Measurements from ENCODE around the gene CARMIL3. TPM values are rescaled to one million over a fixed set of nuclear protein-coding genes. Genes with fewer than 3 reads are reported as not detected.
"Not testable (repeated sequence)": the region's sequence is repeated elsewhere in the genome, so short reads cannot be mapped to it uniquely, and the experiment has no call there.

CARMIL3 gene, protein sequence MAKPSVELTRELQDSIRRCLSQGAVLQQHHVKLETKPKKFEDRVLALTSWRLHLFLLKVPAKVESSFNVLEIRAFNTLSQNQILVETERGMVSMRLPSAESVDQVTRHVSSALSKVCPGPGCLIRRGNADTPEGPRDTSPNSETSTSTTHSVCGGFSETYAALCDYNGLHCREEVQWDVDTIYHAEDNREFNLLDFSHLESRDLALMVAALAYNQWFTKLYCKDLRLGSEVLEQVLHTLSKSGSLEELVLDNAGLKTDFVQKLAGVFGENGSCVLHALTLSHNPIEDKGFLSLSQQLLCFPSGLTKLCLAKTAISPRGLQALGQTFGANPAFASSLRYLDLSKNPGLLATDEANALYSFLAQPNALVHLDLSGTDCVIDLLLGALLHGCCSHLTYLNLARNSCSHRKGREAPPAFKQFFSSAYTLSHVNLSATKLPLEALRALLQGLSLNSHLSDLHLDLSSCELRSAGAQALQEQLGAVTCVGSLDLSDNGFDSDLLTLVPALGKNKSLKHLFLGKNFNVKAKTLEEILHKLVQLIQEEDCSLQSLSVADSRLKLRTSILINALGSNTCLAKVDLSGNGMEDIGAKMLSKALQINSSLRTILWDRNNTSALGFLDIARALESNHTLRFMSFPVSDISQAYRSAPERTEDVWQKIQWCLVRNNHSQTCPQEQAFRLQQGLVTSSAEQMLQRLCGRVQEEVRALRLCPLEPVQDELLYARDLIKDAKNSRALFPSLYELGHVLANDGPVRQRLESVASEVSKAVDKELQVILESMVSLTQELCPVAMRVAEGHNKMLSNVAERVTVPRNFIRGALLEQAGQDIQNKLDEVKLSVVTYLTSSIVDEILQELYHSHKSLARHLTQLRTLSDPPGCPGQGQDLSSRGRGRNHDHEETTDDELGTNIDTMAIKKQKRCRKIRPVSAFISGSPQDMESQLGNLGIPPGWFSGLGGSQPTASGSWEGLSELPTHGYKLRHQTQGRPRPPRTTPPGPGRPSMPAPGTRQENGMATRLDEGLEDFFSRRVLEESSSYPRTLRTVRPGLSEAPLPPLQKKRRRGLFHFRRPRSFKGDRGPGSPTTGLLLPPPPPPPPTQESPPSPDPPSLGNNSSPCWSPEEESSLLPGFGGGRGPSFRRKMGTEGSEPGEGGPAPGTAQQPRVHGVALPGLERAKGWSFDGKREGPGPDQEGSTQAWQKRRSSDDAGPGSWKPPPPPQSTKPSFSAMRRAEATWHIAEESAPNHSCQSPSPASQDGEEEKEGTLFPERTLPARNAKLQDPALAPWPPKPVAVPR (N-terminal part only)
- polyA plus RNA-seq (2013, experiment 1 of 2) = 0.04 TPM
- polyA plus RNA-seq (2013, experiment 2 of 2) = 0.01 TPM

DNA sequence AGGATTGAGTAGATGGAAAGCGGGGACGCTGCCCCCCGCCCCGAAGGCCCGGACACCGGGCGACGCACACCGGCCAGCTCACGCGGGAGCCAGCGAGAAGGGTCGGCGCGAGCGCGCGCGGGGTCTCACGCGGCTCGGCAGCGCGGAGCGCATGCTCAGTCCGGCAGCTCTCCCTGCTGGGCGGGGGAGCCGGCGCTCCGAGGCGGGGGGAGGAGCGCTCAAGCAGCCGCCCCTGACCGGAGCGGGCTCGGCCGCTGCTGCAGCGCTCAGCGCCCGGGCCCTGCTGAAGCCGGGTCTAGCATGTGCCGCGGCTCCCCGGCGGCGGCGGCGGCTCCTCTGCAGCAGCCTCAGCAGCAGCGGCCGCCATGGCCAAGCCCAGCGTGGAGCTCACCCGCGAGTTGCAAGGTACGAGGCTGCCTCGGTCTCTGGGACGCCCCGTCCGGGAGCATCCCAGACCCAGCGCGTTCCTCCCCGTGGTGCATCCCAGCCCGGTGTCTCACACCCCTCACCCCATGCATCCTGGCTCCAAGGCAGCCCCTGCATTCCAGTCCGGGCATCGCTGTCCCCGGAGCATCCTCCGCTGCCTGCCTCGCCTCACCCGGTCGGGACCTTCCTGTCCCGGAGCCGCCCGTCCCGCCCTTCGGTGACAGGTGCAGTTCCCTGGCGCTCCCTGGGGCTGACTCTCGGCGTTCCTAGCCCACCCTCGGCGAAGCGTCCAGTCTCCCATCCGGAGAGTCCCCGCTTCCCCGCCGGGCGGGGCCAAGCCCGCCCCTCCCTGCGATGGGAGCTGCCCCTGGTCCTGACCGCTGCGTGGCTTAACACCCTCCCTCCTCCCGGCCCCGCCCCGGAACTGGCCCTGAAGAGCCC, at the start of gene CARMIL3:
Gene CARMIL3 (plus strand): TSS at position 221 of the 867 bp plus-strand sequence. CDS start 145 bp downstream, at position 366.
- Histone ChIP-seq H3K9ac (ENCODE audit: low read length) (peak within 1 kb of the TSS; percentile 79), H2AK5ac (ENCODE audit: low read length, severe bottlenecking) (no peak within 1 kb of the TSS), H2BK120ac (ENCODE audit: low read depth, low read length) (no peak within 1 kb of the TSS), H3K4me2 (ENCODE audit: low read length, poor library complexity, severe bottlenecking) (peak within 1 kb of the TSS; percentile 97), H2BK12ac (ENCODE audit: low read length in 2 of 2) (peak within 1 kb of the TSS in 1 of 2 experiments; percentile 60), H3K14ac (ENCODE audit: low read length in 2 of 2) (peak within 1 kb of the TSS in 1 of 2 experiments; percentile 72), H3K18ac (ENCODE audit: low read depth in 1 of 2, low read length in 2 of 2) (peak within 1 kb of the TSS; percentile 41 to 61), H2AFZ (ENCODE audit: low read depth, low read length) (peak within 1 kb of the TSS; percentile 88), H3K27me3 (ENCODE audit: control insufficient read depth in 1 of 2, insufficient read depth in 1 of 2, low read length in 2 of 2) (peaks cover 51 to 79% of the 10 kb centered on the region in 2 experiments), H2BK5ac (ENCODE audit: low read depth, low read length, poor library complexity, severe bottlenecking) (no peak within 1 kb of the TSS), H2BK15ac (ENCODE audit: low read depth, poor library complexity, severe bottlenecking) (peak within 1 kb of the TSS; percentile 67), H3K4me3 (ENCODE audit: insufficient read depth in 1 of 2, low read depth in 1 of 2, low read length in 2 of 2) (peak within 1 kb of the TSS; percentile 61 to 83), H3K23ac (ENCODE audit: low read length in 2 of 2) (peak within 1 kb of the TSS in 1 of 2 experiments; percentile 91), H3K4me1 (ENCODE audit: control insufficient read depth, insufficient read depth, low read depth, low read length) (peaks cover 13% of the 10 kb centered on the region), H3K27ac (ENCODE audit: low read length, poor library complexity, severe bottlenecking) (no peak within 1 kb of the TSS), H4K91ac (ENCODE audit: low read length) (no peak within 1 kb of the TSS), H3K4ac (ENCODE audit: low read depth in 1 of 2, low read length in 2 of 2) (no peak within 1 kb of the TSS), H3K79me1 (replicated peaks; ENCODE audit: low read length, poor library complexity, severe bottlenecking) (no peaks in the 10 kb centered on the region), H3K36me3 (ENCODE audit: control insufficient read depth in 1 of 2, insufficient read depth in 2 of 2, low read depth in 1 of 2, low read length in 2 of 2) (no peaks in the 10 kb centered on the region), H4K8ac (ENCODE audit: low read length) (peak within 1 kb of the TSS; percentile 81), H3K9me3 (ENCODE audit: control insufficient read depth, low read length) (no peaks in the 10 kb centered on the region)
- DNase-seq = peak; percentile 49
- WGBS = 2% methylated on average over 68 of the region's 92 CpGs

DNA sequence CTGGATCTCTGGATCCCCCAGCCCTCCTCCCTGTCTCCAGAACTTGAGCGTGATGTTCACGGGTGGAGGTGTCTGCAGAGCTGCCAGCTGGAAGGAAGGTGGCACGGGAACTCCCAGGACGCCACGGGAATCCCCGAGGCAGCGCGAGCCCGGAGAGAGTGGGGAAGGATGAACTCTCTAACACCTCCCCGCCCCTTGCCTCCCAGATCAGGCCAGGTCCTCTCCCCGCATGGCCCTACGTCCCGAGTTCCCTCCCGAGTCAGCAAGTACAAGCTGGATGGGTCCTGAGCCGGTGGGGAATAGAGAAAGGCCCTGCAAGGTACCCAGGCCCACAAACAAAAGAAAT, 45.4 kb upstream of the CARMIL3 start:
- H3K9me3 ChIP-seq (ENCODE audit: control insufficient read depth, low read length); H4K91ac ChIP-seq (ENCODE audit: low read length); H3K4me1 ChIP-seq (ENCODE audit: control insufficient read depth, insufficient read depth, low read depth, low read length); H2BK5ac ChIP-seq (ENCODE audit: low read depth, low read length, poor library complexity, severe bottlenecking); H2BK12ac ChIP-seq (ENCODE audit: low read length in 2 of 2); H3K79me1 ChIP-seq (replicated peaks; ENCODE audit: low read length, poor library complexity, severe bottlenecking); H3K18ac ChIP-seq (ENCODE audit: low read depth in 1 of 2, low read length in 2 of 2); H3K27me3 ChIP-seq (ENCODE audit: control insufficient read depth in 1 of 2, insufficient read depth in 1 of 2, low read length in 2 of 2); H2BK120ac ChIP-seq (ENCODE audit: low read depth, low read length); H3K27ac ChIP-seq (ENCODE audit: low read length, poor library complexity, severe bottlenecking); H3K23ac ChIP-seq (ENCODE audit: low read length in 2 of 2); H3K36me3 ChIP-seq (ENCODE audit: control insufficient read depth in 1 of 2, insufficient read depth in 2 of 2, low read depth in 1 of 2, low read length in 2 of 2); H2AFZ ChIP-seq (ENCODE audit: low read depth, low read length); H3K14ac ChIP-seq (ENCODE audit: low read length in 2 of 2); H2BK15ac ChIP-seq (ENCODE audit: low read depth, poor library complexity, severe bottlenecking); H2AK5ac ChIP-seq (ENCODE audit: low read length, severe bottlenecking): not testable (repeated sequence)
- peak; percentile 6 for DNase-seq
- 24% methylated on average over 6 of the region's 15 CpGs for WGBS
- Histone ChIP-seq H4K8ac (ENCODE audit: low read length) (peak overlapping the region; percentile 54), H3K9ac (ENCODE audit: low read length) (peak overlapping the region; percentile 48), H3K4me2 (ENCODE audit: low read length, poor library complexity, severe bottlenecking) (peak overlapping the region; percentile 75), H3K4ac (ENCODE audit: low read depth in 1 of 2, low read length in 2 of 2) (peak overlapping the region in 1 of 2 experiments; percentile 69), H3K4me3 (ENCODE audit: insufficient read depth in 1 of 2, low read depth in 1 of 2, low read length in 2 of 2) (peak overlapping the region in 1 of 2 experiments; percentile 71)

DNA sequence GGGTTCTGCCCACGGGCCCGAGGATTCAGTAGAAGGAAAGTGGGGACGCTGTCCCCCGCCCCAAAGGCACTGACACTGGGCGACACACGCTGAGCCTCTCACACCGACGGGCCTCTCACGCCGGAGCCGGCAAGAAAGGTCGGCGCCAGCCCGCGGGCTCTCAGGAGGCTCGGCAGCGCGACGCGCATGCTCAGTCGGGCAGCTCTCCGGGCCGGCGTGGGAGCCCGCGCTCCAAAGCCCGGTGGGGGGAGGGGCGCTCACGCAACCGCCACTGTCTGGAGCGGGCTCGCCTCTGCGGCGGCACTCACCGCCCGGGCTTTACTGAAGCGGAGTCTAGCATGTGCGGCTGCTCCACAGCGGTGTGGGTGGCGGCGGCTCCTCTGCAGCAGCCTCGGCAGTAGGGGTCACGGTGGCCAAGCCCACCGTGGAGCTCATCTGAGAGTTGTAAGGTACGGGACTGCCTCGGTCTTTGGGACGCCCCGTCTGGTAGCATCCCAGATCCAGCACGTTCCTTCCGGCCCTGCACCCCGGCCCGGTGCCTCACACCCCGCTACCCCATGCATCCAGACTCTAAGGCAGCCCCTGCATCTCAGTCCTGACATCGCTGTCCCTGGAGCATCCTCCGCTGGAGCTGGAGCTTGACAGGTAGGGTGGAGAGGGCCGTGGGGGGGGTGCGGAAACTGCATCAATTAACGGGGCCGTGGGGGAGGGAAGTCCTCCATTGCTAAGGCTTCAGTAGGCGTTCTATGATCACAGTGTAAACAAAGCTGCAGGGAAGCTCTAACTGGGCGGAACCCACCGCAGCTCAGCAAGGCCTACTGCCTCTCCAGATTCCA, 44.8 kb upstream of the CARMIL3 start:
- not testable (repeated sequence) for H3K36me3 ChIP-seq (ENCODE audit: control insufficient read depth in 1 of 2, insufficient read depth in 2 of 2, low read depth in 1 of 2, low read length in 2 of 2); H2BK15ac ChIP-seq (ENCODE audit: low read depth, poor library complexity, severe bottlenecking); H2AK5ac ChIP-seq (ENCODE audit: low read length, severe bottlenecking); H3K9me3 ChIP-seq (ENCODE audit: control insufficient read depth, low read length); H2BK12ac ChIP-seq (ENCODE audit: low read length in 2 of 2); H3K4me1 ChIP-seq (ENCODE audit: control insufficient read depth, insufficient read depth, low read depth, low read length); H3K27me3 ChIP-seq (ENCODE audit: control insufficient read depth in 1 of 2, insufficient read depth in 1 of 2, low read length in 2 of 2); H3K23ac ChIP-seq (ENCODE audit: low read length in 2 of 2); H2BK5ac ChIP-seq (ENCODE audit: low read depth, low read length, poor library complexity, severe bottlenecking); H3K79me1 ChIP-seq (replicated peaks; ENCODE audit: low read length, poor library complexity, severe bottlenecking); H3K27ac ChIP-seq (ENCODE audit: low read length, poor library complexity, severe bottlenecking); H3K14ac ChIP-seq (ENCODE audit: low read length in 2 of 2)
- H4K8ac ChIP-seq (ENCODE audit: low read length) = peak overlapping the region; percentile 72
- H3K4me3 ChIP-seq (ENCODE audit: insufficient read depth in 1 of 2, low read depth in 1 of 2, low read length in 2 of 2) = peak overlapping the region; percentile 55 to 71
- H4K91ac ChIP-seq (ENCODE audit: low read length) = peak overlapping the region; percentile 39
- H2BK120ac ChIP-seq (ENCODE audit: low read depth, low read length) = peak overlapping the region; percentile 34
- 1% methylated on average over 28 of the region's 62 CpGs for WGBS
- peak; percentile 58 for DNase-seq
- peak overlapping the region; percentile 75 for H3K4me2 ChIP-seq (ENCODE audit: low read length, poor library complexity, severe bottlenecking)
- H3K18ac ChIP-seq (ENCODE audit: low read depth in 1 of 2, low read length in 2 of 2) = peak overlapping the region; percentile 62 to 78
- H2AFZ ChIP-seq (ENCODE audit: low read depth, low read length) = peak overlapping the region; percentile 39
- H3K9ac ChIP-seq (ENCODE audit: low read length) = peak overlapping the region; percentile 48
- H3K4ac ChIP-seq (ENCODE audit: low read depth in 1 of 2, low read length in 2 of 2) = peak overlapping the region in 1 of 2 experiments; percentile 69

Data from mesenchymal stem cell (in vitro differentiated cells and primary cell).